H1 (cell line): ENCODE data around the gene EXOC2. TPM values are rescaled to one million over a fixed set of nuclear protein-coding genes. Genes with fewer than 3 reads are reported as not detected.

Experiments used
- CTCF ChIA-PET: fragments of 300-600 bp; sonication (Branson Sonifier 250); formaldehyde crosslinking; loops from one replicate; lab custom pipeline; 2021; ENCODE audit not compliant: partially characterized antibody; lab: Charles Lee
- POLR2A ChIA-PET: fragments of 300-600 bp; sonication (Branson Sonifier 250); formaldehyde crosslinking; loops from one replicate; lab custom pipeline; 2021; ENCODE audit warnings: inconsistent platforms; ENCODE audit not compliant: partially characterized antibody; lab: Charles Lee
- DNase-seq, 2 experiments: peaks; one replicate each; pipeline versions ENCODE4 v3.0.0 to v3.0.0-alpha.2; 2010 to 2022; ENCODE audit warnings: low spot score in 2 of 2, low read depth in 1 of 2, mixed read lengths in 1 of 2
- FAIRE-seq: peaks from 2 replicates; lab custom pipeline; 2011; peaks lifted over from hg19 to GRCh38; lab: Jason Lieb, UNC
- H2AFZ ChIP-seq: 2 replicates; pipeline ENCODE4 v1.8.1; 2012; ENCODE audit warnings: low read length, inconsistent platforms
- H2AK5ac ChIP-seq: 2 replicates; pipeline ENCODE4 v1.6.1; 2013; ENCODE audit warnings: low read depth, low read length
- H2BK120ac ChIP-seq: replicated peaks from 2 replicates; pipeline ENCODE3; 2013; ENCODE audit warnings: low read depth, low read length, inconsistent platforms
- H2BK12ac ChIP-seq: 2 replicates; pipeline ENCODE4 v1.6.1; 2013; ENCODE audit warnings: low read depth, low read length
- H2BK15ac ChIP-seq: 2 replicates; pipeline ENCODE4 v1.6.1; 2013; ENCODE audit warnings: low read length
- H2BK20ac ChIP-seq: 2 replicates; pipeline ENCODE4 v1.6.1; 2013; ENCODE audit warnings: low read length
- H2BK5ac ChIP-seq: 2 replicates; pipeline ENCODE4 v1.6.1; 2013; ENCODE audit warnings: low read depth, low read length
- H3K14ac ChIP-seq: 2 replicates; pipeline ENCODE4 v1.6.1; 2013; ENCODE audit warnings: inconsistent platforms; ENCODE audit not compliant: insufficient read length
- H3K18ac ChIP-seq: 2 replicates; pipeline ENCODE4 v1.6.1; 2013; ENCODE audit warnings: low read length; ENCODE audit errors: extremely low read depth
- H3K23ac ChIP-seq: 2 replicates; pipeline ENCODE4 v1.6.1; 2013; ENCODE audit warnings: inconsistent platforms; ENCODE audit not compliant: insufficient read length
- H3K23me2 ChIP-seq: 2 replicates; pipeline ENCODE4 v1.6.1; 2013; ENCODE audit warnings: low read depth, low read length
- H3K27ac ChIP-seq: 2 replicates; pipeline ENCODE4 v1.6.1; 2011; ENCODE audit warnings: low read depth, low read length, inconsistent platforms
- H3K27me3 ChIP-seq, 4 experiments: replicated peaks in 1 of 4; 1 replicate in 1 of 4; 2 replicates in 3 of 4; pipeline versions ENCODE4 v1.6.1 to v1.8.1; 2011 to 2013; ENCODE audit warnings: low read length in 3 of 4, mild to moderate bottlenecking in 3 of 4, inconsistent platforms in 2 of 4, mixed read lengths in 2 of 4, moderate library complexity in 1 of 4; ENCODE audit not compliant: control insufficient read depth in 3 of 4, insufficient read depth in 3 of 4; ENCODE audit errors: extremely low read depth in 1 of 4
- H3K36me3 ChIP-seq, 4 experiments: 2 replicates each; pipeline versions ENCODE4 v1.6.1 to v1.8.1; 2011 to 2013; ENCODE audit warnings: mild to moderate bottlenecking in 4 of 4, low read length in 3 of 4, moderate library complexity in 2 of 4, control low read depth in 1 of 4, inconsistent platforms in 1 of 4; ENCODE audit not compliant: insufficient read depth in 4 of 4, control insufficient read depth in 2 of 4
- H3K4ac ChIP-seq: replicated peaks from 2 replicates; pipeline ENCODE3; 2013; ENCODE audit warnings: low read length, low read depth, mixed read lengths, inconsistent platforms; ENCODE audit not compliant: insufficient read length
- H3K4me1 ChIP-seq, 4 experiments: replicated peaks in 1 of 4; 1 replicate in 1 of 4; 2 replicates in 3 of 4; pipeline versions ENCODE4 v1.6.1 to v1.8.1; 2011 to 2013; ENCODE audit warnings: low read length in 3 of 4, inconsistent platforms in 2 of 4, mixed read lengths in 1 of 4; ENCODE audit not compliant: insufficient read depth in 4 of 4, control insufficient read depth in 3 of 4
- H3K4me2 ChIP-seq, 2 experiments: 2 replicates each; pipeline versions ENCODE4 v1.6.1 to v1.8.1; 2011 to 2013; ENCODE audit warnings: low read depth in 2 of 2, low read length in 2 of 2, control low read depth in 1 of 2, inconsistent platforms in 1 of 2, mild to moderate bottlenecking in 1 of 2; ENCODE audit not compliant: insufficient read depth in 1 of 2
- H3K4me3 ChIP-seq, 4 experiments: fragments of 200-600, 300-600 bp in 1 of 4; sonication (generic), shearing (Covaris generic), sonication (Bioruptor Twin) in 1 of 4; 2 replicates each; pipeline versions ENCODE4 v1.5.1 to v1.8.1; 2011 to 2016; ENCODE audit warnings: low read length in 4 of 4, low read depth in 3 of 4, control low read depth in 2 of 4, inconsistent platforms in 2 of 4, mild to moderate bottlenecking in 2 of 4, mixed read lengths in 1 of 4, moderate library complexity in 1 of 4; ENCODE audit not compliant: insufficient read depth in 2 of 4; ENCODE audit errors: extremely low read depth in 1 of 4
- H3K56ac ChIP-seq: replicated peaks from 2 replicates; pipeline ENCODE3; 2013; ENCODE audit warnings: low read depth, mild to moderate bottlenecking, mixed read lengths, low read length, inconsistent platforms; ENCODE audit not compliant: insufficient read length
- H3K79me1 ChIP-seq: 2 replicates; pipeline ENCODE4 v1.6.1; 2013; ENCODE audit warnings: low read depth, low read length, control low read depth
- H3K79me2 ChIP-seq, 2 experiments: 2 replicates each; pipeline versions ENCODE4 v1.6.1 to v1.8.1; 2012 to 2013; ENCODE audit warnings: low read length in 2 of 2, mild to moderate bottlenecking in 2 of 2, inconsistent platforms in 1 of 2; ENCODE audit not compliant: insufficient read depth in 2 of 2, control insufficient read depth in 1 of 2
- H3K9ac ChIP-seq, 4 experiments: replicated peaks in 1 of 4; 1 replicate in 1 of 4; 2 replicates in 3 of 4; pipeline versions ENCODE4 v1.6.1 to v1.8.1; 2011 to 2013; ENCODE audit warnings: low read depth in 3 of 4, low read length in 3 of 4, control low read depth in 2 of 4, mild to moderate bottlenecking in 2 of 4, moderate library complexity in 2 of 4, inconsistent platforms in 1 of 4; ENCODE audit errors: extremely low read depth in 1 of 4
- H3K9me3 ChIP-seq, 2 experiments: 2 replicates each; pipeline versions ENCODE4 v1.6.1 to v1.8.1; 2012 to 2013; ENCODE audit warnings: mild to moderate bottlenecking in 2 of 2, moderate library complexity in 2 of 2, control low read depth in 1 of 2, inconsistent platforms in 1 of 2, low read depth in 1 of 2, low read length in 1 of 2, mixed read lengths in 1 of 2; ENCODE audit not compliant: insufficient read depth in 2 of 2
- H4K20me1 ChIP-seq, 2 experiments: replicated peaks in 1 of 2; 2 replicates each; pipeline versions ENCODE3 to v1.8.1; 2011 to 2013; ENCODE audit warnings: inconsistent platforms in 2 of 2, low read length in 2 of 2, mild to moderate bottlenecking in 1 of 2; ENCODE audit not compliant: insufficient read depth in 2 of 2, control insufficient read depth in 1 of 2
- H4K5ac ChIP-seq: 2 replicates; pipeline ENCODE4 v1.6.1; 2013; ENCODE audit warnings: low read length, low read depth, mixed read lengths, inconsistent platforms; ENCODE audit not compliant: insufficient read length
- H4K8ac ChIP-seq: 2 replicates; pipeline ENCODE4 v1.8.0; 2013; ENCODE audit warnings: mild to moderate bottlenecking, moderate library complexity, low read length, inconsistent platforms; ENCODE audit not compliant: insufficient read depth; ENCODE audit errors: extremely low read depth
- H4K91ac ChIP-seq: replicated peaks from 2 replicates; pipeline ENCODE3; 2013; ENCODE audit warnings: low read length, mixed read lengths, inconsistent platforms; ENCODE audit not compliant: insufficient read length
- ASH2L ChIP-seq: fragments of 200-600, 300-600 bp; sonication (generic); IDR thresholded peaks from one replicate; pipeline ENCODE4 v1.7.1; 2017; ENCODE audit warnings: low read length
- BACH1 ChIP-seq: IDR thresholded peaks from 2 replicates; pipeline ENCODE4 v1.6.1; 2012; ENCODE audit warnings: low read length, improper control_type of control experiment
- CEBPB ChIP-seq: IDR thresholded peaks from 2 replicates; pipeline ENCODE4 v1.6.1; 2012; ENCODE audit warnings: low read depth, low read length
- CHD1 ChIP-seq: IDR thresholded peaks from 2 replicates; pipeline ENCODE4 v1.6.1; 2012; ENCODE audit warnings: low read depth, low read length, improper control_type of control experiment
- GABPA ChIP-seq: IDR thresholded peaks from 2 replicates; pipeline ENCODE4 v1.6.1; 2011; ENCODE audit warnings: mild to moderate bottlenecking, low read length, moderate library complexity, borderline replicate concordance; ENCODE audit not compliant: insufficient read depth
- HDAC2 ChIP-seq, 2 experiments: fragments of 300-600 bp in 1 of 2; sonication (generic) in 1 of 2; IDR thresholded peaks; 2 replicates each; pipeline ENCODE4 v1.6.1; 2011 to 2012; ENCODE audit warnings: low read depth in 2 of 2, low read length in 2 of 2, mild to moderate bottlenecking in 2 of 2, moderate library complexity in 2 of 2, borderline replicate concordance in 1 of 2, inconsistent platforms in 1 of 2
- KDM4A ChIP-seq: IDR thresholded peaks from one replicate; pipeline ENCODE4 v1.7.1; 2012; ENCODE audit warnings: low read depth, mild to moderate bottlenecking, moderate library complexity, low read length, inconsistent platforms; ENCODE audit not compliant: severe bottlenecking
- NANOG ChIP-seq: IDR thresholded peaks from 2 replicates; pipeline ENCODE4 v1.6.1; 2011; ENCODE audit warnings: low read length, low read depth, mild to moderate bottlenecking, inconsistent platforms; ENCODE audit not compliant: insufficient read depth, poor library complexity, severe bottlenecking
- POU5F1 ChIP-seq: IDR thresholded peaks from 2 replicates; pipeline ENCODE4 v1.6.1; 2011; ENCODE audit warnings: low read depth, mild to moderate bottlenecking, low read length, moderate library complexity
- SP1 ChIP-seq: IDR thresholded peaks from 2 replicates; pipeline ENCODE4 v1.6.1; 2011; ENCODE audit warnings: low read depth, low read length
- YY1 ChIP-seq: IDR thresholded peaks from 2 replicates; pipeline ENCODE4 v1.6.1; 2011; ENCODE audit warnings: low read depth, mild to moderate bottlenecking, low read length
- WGBS, 2 experiments: shearing (Covaris generic) in 1 of 2; methylation state at CpG; one replicate each; pipeline versions ENCODE4 v1.1.6 to v1.1.7; 2013 to 2015; ENCODE audit warnings: low lambda C conversion rate in 2 of 2, mixed read lengths in 2 of 2, inconsistent platforms in 1 of 2, low coverage in 1 of 2, missing lambda C conversion rate in 1 of 2; ENCODE audit not compliant: insufficient replicate concordance in 2 of 2, insufficient coverage in 1 of 2, insufficient read length in 1 of 2; ENCODE audit errors: extremely low coverage in 1 of 2, missing lambda C conversion rate in 1 of 2; 5-methylcytosine and 5-hydroxymethylcytosine counted together
- polyA plus RNA-seq, 7 experiments: library from polyadenylated mRNA; depleted of rRNA in 3 of 7; stranded (reverse) in 5 of 7; unstranded in 2 of 7; fragments of >200 nt in 5 of 7; fragments of 200-250 nt in 2 of 7; gene quantifications; 1 replicate in 5 of 7; 2 replicates in 1 of 7; 4 replicates in 1 of 7; pipeline versions ENCODE4 v1.2.1 to v1.2.3, GENCODE V29; 2011 to 2013; ENCODE audit warnings: missing spikeins in 2 of 7, mixed read lengths in 2 of 7
- total RNA-seq: library from RNA; stranded (reverse); fragmentation: NEBNext Ultra II Directional; extraction: Animal tissue kit (Norgen Biotek cat#: 25700); gene quantifications from 2 replicates; pipeline ENCODE4 v1.2.1, GENCODE V29; 2021
- TF ChIP-seq, protein P1 (sequence below): IDR thresholded peaks from 2 replicates; pipeline ENCODE4 v1.6.1; 2012; ENCODE audit warnings: inconsistent platforms

The EXOC2 gene
- total and polyA plus RNA-seq, 2 of the 8 experiments (the other 6 are each of a cell fraction or from before 2014, with no cell fraction given), result 25.5 to 44.4 TPM

DNA sequence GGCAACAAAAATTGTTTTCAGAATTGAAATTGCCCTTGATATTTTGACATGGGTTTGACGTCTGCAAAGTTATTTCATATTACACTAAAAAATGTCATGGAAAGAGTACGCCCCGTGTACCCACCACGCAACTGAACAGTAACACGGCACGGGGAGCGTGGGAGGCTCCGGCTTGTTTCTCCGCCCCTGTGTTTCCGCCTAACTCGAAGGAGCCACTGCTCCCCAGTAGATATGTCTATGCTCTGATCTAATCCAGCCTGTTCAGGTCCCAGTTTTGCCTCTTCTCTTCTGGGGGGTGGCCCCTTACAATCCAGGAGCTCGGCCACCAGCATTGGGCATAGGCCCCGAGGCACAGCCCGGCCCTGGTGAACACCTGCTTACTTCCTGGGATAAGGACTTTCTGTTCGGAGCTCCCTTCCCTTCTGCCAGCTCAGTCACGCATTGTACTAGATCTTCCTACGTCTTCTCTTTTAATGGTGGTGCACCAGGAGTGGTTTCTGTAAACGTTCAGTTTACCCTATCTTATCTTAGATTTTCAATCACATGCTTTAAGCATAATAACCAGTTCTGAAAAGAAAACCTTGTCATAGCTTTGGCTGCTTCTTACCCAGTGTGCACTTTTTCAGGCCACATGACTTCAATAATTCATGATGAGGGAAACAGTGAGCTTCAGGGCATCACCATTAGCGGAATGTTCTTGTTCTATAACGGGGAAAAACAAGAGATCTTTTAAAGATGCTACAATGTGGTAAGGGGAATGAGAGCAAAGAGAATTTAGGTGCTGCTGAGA lies 43.9 kb upstream of the EXOC2 start:
- POLR2A ChIA-PET, result no interaction called here
- TF ChIP-seq CEBPB (no peak), SP1 (no peak), ASH2L (no peak), KDM4A (no peak), CHD1 (no peak), HDAC2 (IDR thresholded peaks at IDR 0.05; ENCODE audit: borderline replicate concordance in 1 of 2, low read depth in 2 of 2, low read length in 2 of 2) (no peak), GABPA (no peak), POU5F1 (no peak), NANOG (no peak), YY1 (no peak), BACH1 (no peak)
- TF ChIP-seq, protein P1, sequence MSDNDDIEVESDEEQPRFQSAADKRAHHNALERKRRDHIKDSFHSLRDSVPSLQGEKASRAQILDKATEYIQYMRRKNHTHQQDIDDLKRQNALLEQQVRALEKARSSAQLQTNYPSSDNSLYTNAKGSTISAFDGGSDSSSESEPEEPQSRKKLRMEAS, result no peak

More for the DNA sequence above, 43.9 kb upstream of the EXOC2 start:
- Histone ChIP-seq H3K4me3 (no peak overlapping the region), H3K9ac (no peak overlapping the region), H3K79me2 (no peaks in the 10 kb centered on the region), H3K79me1 (no peaks in the 10 kb centered on the region), H2AK5ac (no peak overlapping the region), H3K27me3 (no peaks in the 10 kb centered on the region), H4K8ac (0 out of 2 replicates have a peak overlapping the region, but pooled peaks have one; percentile 45), H3K36me3 (no peaks in the 10 kb centered on the region), H3K4me1 (no peaks in the 10 kb centered on the region; a peak in 1 of 7 replicates), H3K23ac (no peak overlapping the region), H3K27ac (no peak overlapping the region), H2AFZ (no peak overlapping the region), H3K18ac (no peak overlapping the region), H2BK120ac (no peak overlapping the region), H2BK20ac (no peak overlapping the region), H4K91ac (no peak overlapping the region), H3K4me2 (no peak overlapping the region), H4K20me1 (no peaks in the 10 kb centered on the region), H2BK5ac (no peak overlapping the region), H3K56ac (no peak overlapping the region), H2BK12ac (no peak overlapping the region), H2BK15ac (no peak overlapping the region), H4K5ac (no peak overlapping the region), H3K9me3 (no peaks in the 10 kb centered on the region), H3K4ac (no peak overlapping the region), H3K14ac (no peak overlapping the region), H3K23me2 (no peaks in the 10 kb centered on the region)
- WGBS, 2 experiments, result 94% methylated on average over 20 of the region's 20 CpGs; no CpG with 5 or more reads in 1 of the 2 experiments
- CTCF ChIA-PET, result interaction anchor here (0.6 to 2.9 kb wide), 6 partner anchors 10 to 144 kb away, joined by 3 to 14 read pairs (median 4); no protein-coding TSS in a partner anchor
- DNase-seq (no peak), FAIRE-seq (no peak)
